NCI-H1417 treated with DMSO at 0.1 percent for 48 hours (cell line): ENCODE data around the gene NXNL1.
A peak's percentile ranks its signal among the peaks of the same experiment; 100 is the strongest.
"Not testable (repeated sequence)": the region's sequence is repeated elsewhere in the genome, so short reads cannot be mapped to it uniquely, and the experiment has no call there.

Experiments used
- DNase-seq: peaks from one replicate; lab custom pipeline; 2025; lab: John Stamatoyannopoulos, UW

The NXNL1 gene

GRCh38 chr19:17486545-17487240 is 26.0 kb upstream of the NXNL1 start:
- no peak for DNase-seq

- no peak for DNase-seq
These were observed 23.9 kb upstream of the NXNL1 start for GRCh38 chr19:17484520-17485185.

GRCh38 chr19:17483605-17484002 is 22.9 kb upstream of the NXNL1 start:
- no peak for DNase-seq

GRCh38 chr19:17482877-17483604 is 22.3 kb upstream of the NXNL1 start:
- no peak for DNase-seq

- DNase-seq: no peak
These were observed 21.3 kb upstream of the NXNL1 start for GRCh38 chr19:17481986-17482385.

GRCh38 chr19:17479325-17479791 is 18.6 kb upstream of the NXNL1 start:
- DNase-seq: no peak

- no peak for DNase-seq
These were observed 14.9 kb upstream of the NXNL1 start for GRCh38 chr19:17475541-17476115.

GRCh38 chr19:17475011-17475540 is 14.3 kb upstream of the NXNL1 start:
- DNase-seq: not testable (repeated sequence)

- no peak for DNase-seq
These were observed 12.3 kb upstream of the NXNL1 start for GRCh38 chr19:17473041-17473440.

- DNase-seq: no peak
These were observed 10.8 kb upstream of the NXNL1 start for GRCh38 chr19:17471410-17472125.

GRCh38 chr19:17470068-17470841 is 9.5 kb upstream of the NXNL1 start, which contains the start of gene SLC27A1:
TSS of gene SLC27A1 (plus strand) at chr19:17470524. CDS start at chr19:17470541, 17 bp downstream.
- peak; percentile 85 for DNase-seq

- no peak for DNase-seq
These were observed 8.8 kb upstream of the NXNL1 start for GRCh38 chr19:17469481-17470067.

GRCh38 chr19:17469092-17469480 is 8.4 kb upstream of the NXNL1 start:
- DNase-seq: no peak

GRCh38 chr19:17468302-17469091 is 7.8 kb upstream of the NXNL1 start:
- DNase-seq: no peak

- no peak for DNase-seq
These were observed 7.0 kb upstream of the NXNL1 start for GRCh38 chr19:17467471-17468301.

GRCh38 chr19:17466487-17466850 is 5.7 kb upstream of the NXNL1 start:
- no peak for DNase-seq

- DNase-seq: no peak
These were observed 1.8 kb downstream of the NXNL1 start for GRCh38 chr19:17458970-17459369.

GRCh38 chr19:17457616-17458015 is 3.1 kb downstream of the NXNL1 start:
- no peak for DNase-seq

- DNase-seq: no peak
These were observed 4.6 kb downstream of the NXNL1 start for GRCh38 chr19:17456127-17456526.
